HG03521 (cell line): Measurements from ENCODE around the gene NBEAL1.
"Not testable (repeated sequence)": the region's sequence is repeated elsewhere in the genome, so short reads cannot be mapped to it uniquely, and the experiment has no call there.

Experiments used
- ATAC-seq: cut with Tn5 transposase; IDR thresholded peaks from one replicate; pipeline ENCODE4 v1.9.1; 2021; ENCODE audit warnings: mild to moderate bottlenecking, moderate library complexity; ENCODE audit not compliant: unreplicated experiment

Gene NBEAL1

DNA sequence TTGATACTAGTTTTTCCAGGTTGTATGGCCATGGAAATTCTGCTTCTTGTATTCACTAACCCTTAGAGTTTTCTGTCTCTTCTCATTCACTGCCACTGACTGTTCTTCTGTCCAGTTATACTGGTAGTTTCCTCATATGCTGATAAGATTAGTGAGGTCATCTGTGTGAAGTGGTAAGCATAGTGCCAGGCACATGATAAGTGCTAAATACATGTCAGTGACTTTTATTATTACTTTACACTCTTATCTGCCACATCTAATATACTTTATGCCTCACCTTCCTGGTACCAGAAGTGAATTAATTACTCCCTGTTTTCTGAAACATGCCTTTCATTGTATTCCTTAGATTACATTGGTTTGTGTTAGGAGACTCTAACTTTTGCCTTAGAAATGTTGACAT is 91.3 kb downstream of the NBEAL1 start:
- no peak for ATAC-seq

DNA sequence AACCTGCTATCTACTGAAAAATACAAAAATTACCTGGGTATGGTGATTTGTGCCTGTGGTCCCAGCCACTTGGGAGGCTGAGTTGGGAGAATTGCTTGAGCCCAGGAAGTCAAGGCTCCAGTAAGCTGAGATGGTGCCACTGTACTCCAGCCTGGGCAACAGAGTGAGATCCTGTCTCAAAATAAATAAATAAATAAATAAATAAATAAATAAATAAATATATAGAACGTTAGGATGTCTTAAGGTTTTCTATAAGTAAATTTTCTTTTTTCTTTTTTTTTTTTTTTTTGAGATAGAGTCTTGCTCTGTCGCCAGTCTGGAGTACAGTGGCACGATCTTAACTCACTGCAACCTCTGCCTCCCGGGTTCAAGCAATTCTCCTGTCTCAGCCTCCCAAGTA is 95.8 kb downstream of the NBEAL1 start:
- ATAC-seq, result not testable (repeated sequence)

DNA sequence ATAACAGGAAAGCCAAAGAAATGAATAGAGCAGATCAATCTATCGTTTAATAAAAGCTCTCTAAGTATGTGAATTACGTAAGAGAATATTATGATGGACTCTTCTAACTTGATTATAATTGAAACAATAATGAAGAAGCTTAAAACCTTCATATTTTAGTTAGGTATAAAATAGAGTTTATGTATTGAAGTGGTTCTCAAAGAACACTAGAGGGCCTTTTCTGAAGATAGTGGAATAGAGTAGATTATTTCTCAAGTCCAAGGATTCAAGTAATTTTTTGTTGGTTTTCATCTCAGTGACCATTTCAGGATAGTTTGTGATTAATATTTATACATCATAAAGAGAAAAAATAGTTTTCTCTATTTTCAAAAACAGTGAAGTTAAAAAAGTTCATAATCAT is 97.7 kb downstream of the NBEAL1 start:
- no peak for ATAC-seq

DNA sequence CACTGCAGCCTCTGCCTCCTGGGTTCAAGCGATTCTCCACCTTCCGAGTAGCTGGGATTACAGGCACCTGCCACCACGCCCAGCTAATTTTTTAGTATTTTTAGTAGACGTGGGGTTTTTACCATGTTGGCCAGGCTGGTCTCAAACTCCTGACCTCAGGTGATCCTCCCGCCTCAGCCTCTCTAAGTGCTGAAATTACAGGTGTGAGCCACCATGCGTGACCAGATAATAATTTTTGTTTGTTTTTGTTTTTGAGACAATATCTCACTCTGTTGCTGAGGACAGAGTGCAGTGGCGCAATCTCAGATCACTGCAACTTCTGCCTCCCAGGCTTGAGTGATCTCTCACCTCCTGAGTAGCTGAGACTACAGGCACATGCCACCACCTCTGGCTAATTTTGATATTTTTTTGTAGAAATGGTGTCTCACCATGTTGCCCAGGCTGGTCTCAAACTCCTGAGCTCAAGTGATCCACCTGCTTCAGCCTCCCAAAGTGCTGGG is 100.6 kb downstream of the NBEAL1 start:
- not testable (repeated sequence) for ATAC-seq

DNA sequence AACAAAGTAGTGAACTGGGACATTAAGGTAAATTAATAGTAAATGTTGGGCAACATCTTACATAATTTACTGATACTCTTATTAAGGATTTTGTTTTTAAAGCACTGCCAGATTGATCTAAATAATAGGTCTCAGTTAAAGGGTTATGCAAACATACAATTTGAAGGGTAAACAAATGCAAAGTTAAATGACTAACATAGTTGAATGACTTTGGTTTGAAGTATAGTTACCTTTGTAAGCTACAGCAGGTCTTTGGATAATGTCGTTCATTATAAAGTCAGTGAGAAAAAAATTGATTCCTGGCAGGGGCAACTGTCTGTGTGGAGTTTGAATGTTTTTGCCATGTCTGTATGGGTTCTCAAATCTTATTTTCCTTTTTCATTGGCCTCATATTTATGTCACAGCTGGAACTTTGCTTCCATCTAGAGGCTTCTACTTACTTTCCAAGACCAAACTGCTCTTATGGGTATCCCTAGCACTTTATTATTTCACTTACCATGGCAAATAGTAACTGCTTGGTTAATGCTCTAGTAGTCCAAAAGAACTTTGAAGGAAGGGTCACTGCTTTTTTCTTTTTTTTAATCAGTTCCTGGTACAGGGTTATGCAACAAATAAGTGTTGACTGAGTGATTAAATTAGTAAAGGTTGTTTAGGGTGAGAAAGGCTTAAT is 107.8 kb downstream of the NBEAL1 start:
- no peak for ATAC-seq

DNA sequence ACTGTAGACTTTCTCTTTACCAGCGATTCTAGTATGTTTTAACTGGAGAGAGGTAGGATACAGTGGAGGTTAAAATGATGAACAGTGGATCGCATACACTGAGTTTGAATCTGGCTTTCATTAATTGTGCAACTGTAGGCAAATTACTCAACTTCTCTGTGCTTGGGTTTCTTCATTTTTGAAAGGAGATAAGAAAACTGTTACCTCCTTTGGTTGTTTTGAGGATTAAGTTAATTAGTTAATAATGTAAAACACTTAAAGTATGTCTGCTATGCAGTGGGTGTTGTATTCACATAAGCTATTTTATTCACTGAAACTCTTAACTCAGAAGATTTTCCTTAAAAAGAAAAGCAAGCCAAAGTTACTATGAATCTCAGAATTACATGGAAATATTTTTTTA is 112.3 kb downstream of the NBEAL1 start:
- ATAC-seq, result no peak

DNA sequence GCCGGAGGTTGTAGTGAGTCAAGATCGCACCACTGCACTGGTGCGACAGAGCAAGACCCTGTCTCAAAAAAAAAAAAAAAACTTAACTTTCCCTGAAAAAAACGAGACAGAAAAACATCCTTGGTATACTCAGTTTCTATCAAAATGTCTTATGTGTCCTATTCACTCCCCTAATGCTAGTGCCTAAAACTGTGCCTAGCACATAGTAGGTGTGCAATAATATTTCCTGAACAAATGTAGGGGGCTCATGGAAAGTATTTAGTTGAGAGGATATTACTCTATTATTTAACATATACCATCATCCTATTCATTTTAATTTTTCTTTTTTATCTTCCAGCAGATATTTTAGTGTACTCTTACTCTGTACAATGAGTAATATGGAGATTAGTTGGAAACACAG is 120.4 kb downstream of the NBEAL1 start:
- ATAC-seq, result no peak

DNA sequence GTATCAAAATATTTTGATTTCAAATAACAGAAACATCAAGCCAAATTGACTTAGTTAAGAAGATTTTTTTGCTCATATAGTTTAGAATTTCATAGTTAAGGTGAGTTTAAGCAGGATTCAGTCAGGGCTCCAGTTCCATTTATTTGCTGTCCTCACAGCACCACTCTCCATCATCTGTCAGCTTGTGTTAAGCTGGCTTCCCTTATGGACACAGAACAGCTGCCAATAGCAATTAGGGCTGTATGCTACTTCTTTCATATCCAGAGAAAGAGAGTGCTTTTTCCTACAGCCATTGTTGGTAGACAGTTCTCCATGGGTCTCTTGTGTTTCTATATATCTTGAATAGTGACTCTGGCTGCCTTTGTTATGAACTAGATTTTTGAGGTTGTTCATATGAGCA is 128.7 kb downstream of the NBEAL1 start:
- no peak for ATAC-seq

DNA sequence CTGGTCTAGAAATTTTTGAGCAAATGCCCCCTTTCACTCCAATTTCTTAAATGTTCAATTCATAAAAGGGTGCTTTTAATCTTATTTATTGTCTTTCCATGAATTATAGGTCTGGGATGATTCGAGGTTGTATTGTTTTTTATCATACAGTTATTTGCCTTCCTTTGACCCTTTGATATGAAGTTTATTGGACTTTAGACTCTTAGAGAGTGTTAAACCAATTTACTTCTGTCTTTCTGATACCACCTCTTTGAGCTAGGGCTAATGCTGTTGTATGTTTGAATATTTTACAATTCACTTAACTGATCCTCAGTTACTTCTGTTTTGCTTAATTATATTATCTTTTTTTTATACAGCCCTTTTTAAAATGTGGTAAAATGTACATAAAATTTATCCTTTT is 134.5 kb downstream of the NBEAL1 start:
- no peak for ATAC-seq

DNA sequence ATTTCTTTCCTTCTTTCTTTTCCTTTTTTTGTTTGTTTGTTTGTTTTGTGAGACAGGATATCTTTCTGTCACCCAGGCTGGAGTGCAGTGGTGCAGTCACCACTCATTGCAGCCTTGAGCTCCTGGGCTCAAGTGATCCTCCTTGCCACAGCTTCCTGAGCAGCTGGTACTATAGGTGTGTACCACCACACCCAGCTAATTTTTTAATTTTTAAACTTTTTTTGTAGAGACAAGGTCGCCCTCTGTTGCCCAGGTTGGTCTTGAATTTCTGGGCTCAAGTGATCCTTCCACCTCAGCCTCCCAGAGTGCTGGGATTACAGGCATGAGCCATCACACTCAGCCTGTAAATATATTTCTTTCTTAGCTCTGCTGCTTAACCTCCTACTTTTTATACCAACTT is 140.7 kb downstream of the NBEAL1 start:
- ATAC-seq, result no peak

DNA sequence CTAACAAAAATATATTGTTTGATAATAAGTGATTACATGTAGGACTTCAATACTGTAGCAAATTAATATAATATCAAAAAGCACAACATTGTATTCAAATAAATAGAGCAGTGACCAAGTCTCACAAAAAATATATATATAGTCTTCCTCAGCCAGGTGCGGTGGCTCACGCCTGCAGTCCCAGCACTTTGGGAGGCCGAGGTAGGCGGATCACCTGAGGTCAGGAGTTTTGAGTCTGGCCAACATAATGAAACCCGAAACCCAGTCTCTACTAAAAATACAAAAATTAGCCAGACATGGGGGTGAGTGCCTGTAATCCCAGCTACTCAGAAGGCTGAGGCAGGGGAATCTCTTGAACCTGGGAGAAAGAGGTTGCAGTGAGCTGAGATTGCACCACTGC is 148.0 kb downstream of the NBEAL1 start:
- ATAC-seq, result not testable (repeated sequence)

DNA sequence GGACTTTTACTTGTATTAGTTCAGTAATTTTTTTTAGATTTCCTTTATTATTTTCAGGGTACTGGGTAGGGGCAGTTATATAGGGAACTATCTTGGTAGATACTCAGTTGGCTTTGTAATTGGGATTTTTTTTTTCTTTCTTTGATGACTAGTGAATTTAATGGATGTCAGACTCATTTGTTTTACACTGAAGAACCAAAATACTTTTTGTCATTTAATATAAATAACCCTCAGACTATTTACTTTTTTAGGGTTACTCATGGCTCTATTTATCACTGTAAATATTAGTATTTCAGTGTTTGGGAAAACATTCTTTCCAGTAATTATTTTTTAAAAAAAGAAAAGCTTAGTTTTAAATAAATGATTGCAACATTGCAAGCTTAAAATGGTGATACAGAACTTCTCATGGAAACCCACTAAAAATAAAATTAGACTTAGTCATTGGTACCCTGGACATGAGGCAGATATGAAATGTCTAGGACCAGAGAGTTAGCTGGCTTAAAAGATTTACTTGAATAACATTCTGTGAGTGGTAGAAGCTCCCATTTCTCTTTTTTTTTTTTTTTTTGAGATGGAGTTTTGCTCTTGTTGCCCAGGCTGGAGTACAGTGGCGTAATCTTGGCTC is 149.7 kb downstream of the NBEAL1 start:
- ATAC-seq, result no peak

DNA sequence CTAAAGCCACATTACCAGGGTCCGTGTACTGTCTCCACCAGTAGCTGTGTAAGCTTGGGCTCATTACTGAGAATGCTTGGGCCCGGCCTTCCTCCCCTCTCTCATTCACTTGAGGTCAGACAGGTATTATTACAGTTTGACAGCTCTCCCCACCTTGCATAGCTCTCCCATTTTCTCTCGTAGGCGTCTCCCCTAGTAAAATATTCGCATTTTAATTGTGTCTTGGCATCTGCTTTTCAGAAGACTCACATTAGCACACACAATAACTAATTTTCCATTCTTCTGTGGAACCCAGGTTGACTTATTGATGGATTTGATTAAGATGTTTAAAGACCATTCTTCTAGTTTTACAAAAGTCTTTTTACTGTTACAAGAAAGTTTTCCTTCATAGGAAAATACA is 153.1 kb downstream of the NBEAL1 start:
- ATAC-seq, result no peak

DNA sequence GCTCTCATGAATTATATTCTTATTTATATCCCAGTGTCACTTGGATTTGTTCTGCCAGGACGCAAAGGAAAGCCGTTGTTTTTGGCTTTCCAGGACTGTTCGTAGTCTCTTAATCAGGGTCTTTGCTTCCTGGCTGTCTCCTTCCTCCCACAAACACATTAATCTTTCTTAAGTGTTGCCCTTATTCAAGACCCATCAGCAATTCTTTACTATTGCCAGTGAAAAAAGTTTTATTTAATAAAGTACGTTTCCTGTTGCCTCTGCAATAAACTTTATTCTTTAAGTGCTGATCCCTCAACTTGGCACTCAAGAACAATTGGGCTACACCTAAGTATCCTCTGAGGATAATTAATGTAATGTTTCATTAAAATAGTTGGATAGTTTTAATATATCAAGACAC is 155.8 kb downstream of the NBEAL1 start:
- ATAC-seq, result no peak

DNA sequence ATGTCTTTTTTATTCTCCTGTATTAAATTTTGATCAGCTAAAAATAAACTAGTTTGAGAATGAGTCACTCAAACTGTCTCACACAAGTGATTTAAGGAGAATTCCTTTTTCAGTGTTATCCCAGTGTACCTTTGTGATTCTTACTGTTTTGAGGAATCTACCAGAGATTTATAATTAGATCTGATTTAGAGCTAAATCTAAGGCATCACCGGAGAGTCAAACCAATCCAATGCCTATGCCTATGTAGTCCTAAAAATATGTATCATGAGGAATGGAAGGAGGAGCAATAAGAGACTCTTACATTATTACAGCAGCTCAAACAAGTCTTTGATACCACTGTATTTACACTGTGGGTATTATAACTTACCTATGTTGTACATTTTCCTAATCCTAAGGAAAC is 160.7 kb downstream of the NBEAL1 start:
- no peak for ATAC-seq

DNA sequence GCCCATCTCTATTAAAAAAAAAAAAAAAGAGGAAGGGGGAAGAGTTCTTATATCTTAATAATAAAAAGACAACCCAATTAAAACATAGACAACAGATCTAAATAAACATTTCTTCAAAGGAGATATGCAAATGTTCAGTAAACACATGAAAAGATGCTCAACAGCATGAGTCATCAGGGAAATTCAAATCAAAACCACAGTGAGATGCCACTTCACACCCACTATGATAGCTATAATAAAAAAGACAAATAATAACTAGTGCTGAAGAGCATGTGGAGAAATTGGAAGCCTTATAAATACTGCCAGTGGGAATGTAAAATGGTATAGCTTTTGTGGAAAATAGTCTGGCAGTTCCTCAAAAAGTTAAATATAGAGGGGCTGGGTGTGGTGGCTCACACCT is 162.7 kb downstream of the NBEAL1 start:
- ATAC-seq, result no peak

DNA sequence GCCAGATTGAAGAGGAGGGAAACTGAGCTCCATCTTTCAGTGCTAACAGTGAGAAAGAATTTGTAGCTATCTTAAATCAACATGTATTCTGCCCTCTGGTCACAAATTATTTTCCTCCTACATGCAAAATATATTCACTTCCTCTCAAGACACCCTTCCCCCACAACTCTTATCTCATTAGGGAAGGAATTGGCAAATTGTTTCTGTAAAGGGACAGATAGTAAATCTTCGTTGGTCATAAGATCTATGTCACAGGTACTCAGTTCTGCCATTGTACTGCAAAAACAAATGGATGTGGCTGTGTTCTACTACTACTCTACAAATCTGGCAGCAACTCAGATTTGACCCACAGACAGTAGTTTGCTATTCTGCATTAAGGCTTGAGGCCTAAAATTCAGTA is 171.2 kb downstream of the NBEAL1 start:
- no peak for ATAC-seq

DNA sequence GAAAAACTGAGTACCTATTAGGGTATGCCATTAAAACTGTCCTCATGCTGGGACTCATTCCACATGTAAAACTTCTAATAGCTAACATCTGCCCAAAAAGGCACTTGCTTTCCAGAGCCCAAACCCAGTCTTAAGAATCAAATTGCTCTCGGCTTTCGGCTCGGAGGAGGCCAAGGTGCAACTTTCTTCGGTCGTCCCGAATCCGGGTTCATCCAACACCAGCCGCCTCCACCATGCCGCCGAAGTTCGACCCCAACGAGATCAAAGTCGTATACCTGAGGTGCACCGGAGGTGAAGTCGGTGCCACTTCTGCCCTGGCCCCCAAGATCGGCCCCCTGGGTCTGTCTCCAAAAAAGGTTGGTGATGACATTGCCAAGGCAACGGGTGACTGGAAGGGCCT is 175.9 kb downstream of the NBEAL1 start:
- ATAC-seq, result not testable (repeated sequence)

DNA sequence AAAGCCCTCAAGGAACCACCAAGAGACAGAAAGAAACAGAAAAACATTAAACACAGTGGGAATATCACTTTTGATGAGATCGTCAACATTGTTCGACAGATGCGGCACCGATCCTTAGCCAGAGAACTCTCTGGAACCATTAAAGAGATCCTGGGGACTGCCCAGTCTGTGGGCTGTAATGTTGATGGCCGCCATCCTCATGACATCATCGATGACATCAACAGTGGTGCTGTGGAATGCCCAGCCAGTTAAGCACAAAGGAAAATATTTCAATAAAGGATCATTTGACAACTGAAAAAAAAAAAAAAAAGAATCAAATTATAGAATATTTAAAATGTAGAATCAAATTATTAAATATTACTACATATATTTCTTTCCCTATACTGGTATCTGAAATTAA is 176.4 kb downstream of the NBEAL1 start:
- ATAC-seq, result not testable (repeated sequence)

DNA sequence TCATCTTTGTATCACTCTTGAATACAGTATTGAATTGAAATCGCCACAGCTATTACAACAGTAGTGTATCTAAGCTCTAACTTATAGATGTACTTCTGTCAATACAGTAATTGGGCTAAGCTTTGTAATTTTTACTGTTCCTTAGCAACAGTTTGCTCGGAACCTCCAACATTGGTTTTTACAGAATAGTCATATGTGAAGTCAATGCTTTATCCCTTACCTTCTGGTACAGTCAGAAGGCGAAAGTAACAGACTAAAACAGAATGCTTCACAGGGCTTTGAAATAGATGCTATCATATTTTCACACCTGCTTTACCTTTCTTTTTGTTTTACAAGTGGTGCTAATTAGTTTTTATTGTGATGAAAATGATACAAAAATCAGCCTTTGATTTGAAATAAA is 177.3 kb downstream of the NBEAL1 start:
- ATAC-seq, result no peak

DNA sequence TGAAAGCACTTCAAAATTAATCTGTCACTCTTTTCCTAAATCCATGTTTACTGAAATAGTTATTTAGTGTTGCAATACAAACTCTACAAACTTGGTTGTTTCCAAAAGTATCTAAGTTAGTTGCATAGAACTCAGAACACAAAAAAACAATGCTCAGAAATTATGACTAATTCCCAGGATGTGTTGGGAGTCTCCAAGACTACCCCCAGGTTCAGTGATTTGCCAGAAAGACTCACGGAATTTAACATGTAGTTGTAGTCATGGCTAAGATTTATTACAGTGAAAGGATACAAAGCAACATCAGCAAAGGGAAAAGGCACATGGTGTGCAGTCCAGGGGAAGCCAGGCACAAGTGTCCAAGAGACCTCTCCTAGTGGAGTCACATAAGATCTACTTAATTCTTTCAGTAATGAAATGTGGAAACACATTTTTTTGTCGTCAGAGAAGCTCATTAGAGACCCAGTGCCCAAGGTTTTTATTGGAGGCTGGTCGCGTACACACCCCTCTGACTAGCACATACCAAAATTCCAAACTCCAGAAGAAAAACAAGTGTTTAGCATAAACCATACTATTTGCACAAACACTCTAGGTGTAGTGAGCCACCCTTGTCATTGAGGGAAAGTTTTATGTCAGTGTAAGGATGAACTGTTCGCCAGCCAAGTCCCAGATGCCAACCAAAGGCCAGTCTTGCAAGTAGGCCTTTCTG is 180.8 kb downstream of the NBEAL1 start:
- ATAC-seq, result no peak

DNA sequence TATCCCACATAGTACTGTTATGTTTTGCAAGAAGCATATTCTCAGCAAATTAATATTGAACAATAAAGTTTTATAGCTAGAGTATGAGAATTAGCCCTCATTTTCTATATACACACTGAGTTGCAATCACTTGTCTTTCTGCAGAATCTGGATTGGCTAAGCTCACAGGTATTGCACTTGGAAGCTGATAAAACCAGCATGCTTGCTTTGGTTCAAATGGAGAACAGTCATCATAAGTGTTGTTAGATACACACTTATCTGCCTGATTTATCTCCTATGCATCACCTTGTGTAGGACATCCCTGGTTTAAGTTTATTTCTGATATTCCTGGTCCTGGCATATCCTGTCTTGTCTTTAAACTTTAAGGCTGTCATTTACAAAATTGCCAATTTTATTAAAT is 186.2 kb downstream of the NBEAL1 start:
- ATAC-seq, result no peak
